ENCODE measurements around the gene C10orf62. TPM values are rescaled to one million over a fixed set of nuclear protein-coding genes. Genes with fewer than 3 reads are reported as not detected.

C10orf62 gene
- total RNA-seq, 2 donors from 2014 or later = 1.3 TPM; not detected in 1

DNA sequence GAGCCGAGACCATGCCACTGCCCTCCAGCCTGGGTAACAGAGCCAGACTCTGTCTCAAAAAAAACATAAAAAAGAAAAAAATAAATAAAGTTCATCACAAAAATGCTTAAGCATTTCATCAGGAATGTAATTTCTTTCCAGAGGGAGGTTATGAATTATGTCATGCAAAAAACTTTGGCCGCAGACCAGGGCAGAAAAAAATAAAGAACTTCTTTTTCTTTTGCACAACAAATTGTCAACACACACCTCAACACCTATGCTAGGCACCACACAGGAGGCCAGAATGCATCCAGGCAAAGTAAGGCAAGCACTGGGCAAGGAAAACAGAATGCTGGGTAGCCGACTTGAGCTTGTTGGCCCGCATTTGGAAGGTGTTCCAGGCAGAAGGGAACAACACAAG is 3.9 kb downstream of the C10orf62 start:
- Histone ChIP-seq H3K9me3 (no peaks in the 10 kb centered on the region), H3K36me3 (replicated peaks in 1 of 2; ENCODE audit: insufficient read depth in 1 of 2, low read depth in 2 of 2) (no peaks in the 10 kb centered on the region), H3K4me1 (peaks cover 36% of the 10 kb centered on the region), H3K27ac (peak overlapping the region in 3 of 4 donors; percentile 49 to 70 (median 54)), H3K4me3 (no peak overlapping the region), H3K27me3 (no peaks in the 10 kb centered on the region)
- no peak for TF ChIP-seq POLR2A (IDR thresholded peaks at IDR 0.05)
- no peak for TF ChIP-seq CTCF (IDR thresholded peaks at IDR 0.05)
- 62 to 77% methylated on average over 4 of the region's 4 CpGs for WGBS, 2 donors
- peak; percentile 36 for ATAC-seq
- intact Hi-C loops (cut with DNase I) = no loop called here
- DNase-seq = peak in 2 of 4 donors; percentile 27 to 34

DNA sequence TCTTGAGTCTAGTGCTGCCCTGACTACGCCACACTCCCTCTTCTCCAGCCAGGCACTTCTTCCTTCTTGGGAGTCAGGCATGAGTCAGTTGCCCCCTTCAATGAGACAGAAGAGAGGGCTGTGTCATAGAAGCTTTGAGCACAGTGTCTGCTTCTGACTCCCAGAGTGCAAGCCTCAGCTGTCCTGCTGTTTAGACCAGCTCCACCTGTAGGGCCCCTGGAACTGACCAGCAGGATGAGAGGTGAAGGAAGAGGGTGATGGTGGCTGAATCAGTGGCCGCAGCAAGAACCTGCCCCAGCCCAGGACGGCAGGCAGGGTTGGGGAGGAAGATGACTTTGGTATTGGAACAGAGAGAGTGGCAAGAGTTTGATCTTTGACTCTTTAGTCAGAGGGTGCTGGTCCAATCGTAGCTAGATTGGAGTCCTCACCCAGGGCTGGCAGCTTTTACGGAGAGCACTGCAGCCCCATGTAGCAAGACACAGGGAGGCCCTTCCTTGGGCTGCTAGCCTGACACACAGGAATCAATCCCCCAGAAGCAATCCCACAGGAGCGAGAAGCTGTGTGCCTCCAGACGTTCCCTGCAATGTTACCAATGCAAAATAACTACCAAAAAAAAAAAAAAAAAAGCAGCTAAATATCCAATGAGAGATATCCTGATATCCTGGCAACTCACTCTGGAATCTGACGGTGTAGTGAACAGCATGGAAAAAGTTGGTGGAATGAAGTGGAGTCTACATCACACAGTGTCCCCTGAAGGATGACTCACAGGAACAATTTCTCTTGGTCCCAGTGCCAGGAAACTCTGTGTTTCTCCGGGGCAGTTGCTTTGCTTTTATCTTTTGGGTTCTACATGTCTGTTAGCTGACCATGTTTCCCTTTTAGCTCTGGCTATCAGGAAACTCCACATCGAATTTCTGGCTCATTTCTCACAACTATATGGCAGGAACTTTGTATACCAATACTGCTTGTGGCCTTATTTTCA is 6.9 kb downstream of the C10orf62 start:
- intact Hi-C loops (cut with DNase I) = no loop called here
- DNase-seq (peak in 3 of 4 donors; percentile 36 to 72 (median 70)), ATAC-seq (peak; percentile 83)
- no peak for TF ChIP-seq CTCF (IDR thresholded peaks at IDR 0.05)
- TF ChIP-seq POLR2A (IDR thresholded peaks at IDR 0.05) = no peak
- peak overlapping the region; percentile 53 to 82 (median 67) for H3K27ac ChIP-seq
- peaks cover 15% of the 10 kb centered on the region for H3K4me1 ChIP-seq
- H3K36me3 ChIP-seq (replicated peaks in 1 of 2; ENCODE audit: insufficient read depth in 1 of 2, low read depth in 2 of 2) = no peaks in the 10 kb centered on the region
- 44 to 51% methylated on average over 8 to 10 of the region's 10 CpGs for WGBS, 2 donors
- H3K9me3 ChIP-seq = no peaks in the 10 kb centered on the region
- no peak overlapping the region for H3K4me3 ChIP-seq
- no peaks in the 10 kb centered on the region for H3K27me3 ChIP-seq

DNA sequence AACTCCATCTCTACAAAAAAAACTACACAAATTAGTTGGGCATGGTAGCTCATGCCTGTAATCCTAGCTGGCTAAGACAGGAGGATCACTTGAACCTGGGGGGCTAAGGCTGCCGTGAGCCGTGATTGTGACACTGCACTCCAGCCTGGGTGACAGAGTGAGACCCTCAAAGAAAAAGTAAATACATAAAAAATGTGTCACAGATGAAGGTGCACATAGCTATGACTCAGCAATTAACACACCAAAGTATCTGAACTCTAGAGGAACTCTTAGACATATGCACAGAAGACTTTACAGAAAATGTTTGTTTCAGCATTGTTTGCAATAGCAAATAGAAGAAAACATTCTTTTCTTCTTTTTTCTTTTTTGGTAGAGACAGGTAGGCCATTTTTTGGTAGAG is 8.3 kb downstream of the C10orf62 start:
- DNase-seq (no peak), ATAC-seq (no peak)
- peaks cover 15% of the 10 kb centered on the region for H3K4me1 ChIP-seq
- 93 to 100% methylated on average over 2 of the region's 2 CpGs for WGBS, 2 donors
- peak overlapping the region in 1 of 4 donors; percentile 82 for H3K27ac ChIP-seq
- no peak overlapping the region for H3K4me3 ChIP-seq
- no peaks in the 10 kb centered on the region for H3K36me3 ChIP-seq (replicated peaks in 1 of 2; ENCODE audit: insufficient read depth in 1 of 2, low read depth in 2 of 2)
- intact Hi-C loops (cut with DNase I) = no loop called here
- TF ChIP-seq POLR2A (IDR thresholded peaks at IDR 0.05) = no peak
- TF ChIP-seq CTCF (IDR thresholded peaks at IDR 0.05) = no peak
- no peaks in the 10 kb centered on the region for H3K9me3 ChIP-seq
- no peaks in the 10 kb centered on the region for H3K27me3 ChIP-seq

GRCh38 chr10:97598407-97599271 is 9.1 kb downstream of the C10orf62 start:
- no peaks in the 10 kb centered on the region for H3K36me3 ChIP-seq (replicated peaks in 1 of 2; ENCODE audit: insufficient read depth in 1 of 2, low read depth in 2 of 2)
- WGBS, 2 donors = 89 to 92% methylated on average over 15 to 19 of the region's 19 CpGs
- ATAC-seq = no peak
- H3K4me1 ChIP-seq = peaks cover 13% of the 10 kb centered on the region
- no peak for TF ChIP-seq POLR2A (IDR thresholded peaks at IDR 0.05)
- TF ChIP-seq CTCF (IDR thresholded peaks at IDR 0.05) = no peak
- no peak for DNase-seq
- H3K9me3 ChIP-seq = no peaks in the 10 kb centered on the region
- H3K27me3 ChIP-seq = no peaks in the 10 kb centered on the region
- no peak overlapping the region for H3K27ac ChIP-seq
- H3K4me3 ChIP-seq = no peak overlapping the region
- intact Hi-C loops (cut with DNase I) = no loop called here

Measured in body of pancreas (tissue), 4 donors.